Lower lobe of right lung (tissue), 2 donors: ENCODE data around the gene VDAC2. TPM values are rescaled to one million over a fixed set of nuclear protein-coding genes. Genes with fewer than 3 reads are reported as not detected.
"Not testable (repeated sequence)": the region's sequence is repeated elsewhere in the genome, so short reads cannot be mapped to it uniquely, and the experiment has no call there.

ENCODE experiments used
- ATAC-seq, 2 donors: fragments of 200-7000 bp; cut with Tn5 transposase; one replicate each; pipeline ENCODE4 v1.9.1; 2020 to 2022; ENCODE audit warnings: mild to moderate bottlenecking in 2 of 2, moderate library complexity in 2 of 2
- DNase-seq: peaks from one replicate; pipeline ENCODE4 v3.0.0-alpha.2; 2020
- H3K27ac ChIP-seq: fragments of 200-600 bp; one replicate; pipeline ENCODE4 v1.8.0; 2022
- H3K27me3 ChIP-seq: fragments of 200-600 bp; one replicate; pipeline ENCODE4 v1.8.0; 2022; ENCODE audit warnings: low read depth
- H3K36me3 ChIP-seq: fragments of 200-600 bp; one replicate; pipeline ENCODE4 v1.8.0; 2022; ENCODE audit warnings: mild to moderate bottlenecking
- H3K4me1 ChIP-seq: fragments of 200-600 bp; one replicate; pipeline ENCODE4 v1.8.0; 2022
- H3K4me3 ChIP-seq: fragments of 200-600 bp; one replicate; pipeline ENCODE4 v1.8.0; 2022; ENCODE audit warnings: mild to moderate bottlenecking
- H3K9me3 ChIP-seq: fragments of 200-600 bp; one replicate; pipeline ENCODE4 v1.8.0; 2022
- CTCF ChIP-seq: fragments of 200-600 bp; IDR thresholded peaks from one replicate; pipeline ENCODE4 v1.8.0; 2022; ENCODE audit warnings: antibody characterized with exemption, mild to moderate bottlenecking
- intact Hi-C: fragments of 100-400 bp; cut with DNase I; formaldehyde crosslinking; loops from one replicate; pipeline ENCODE4 v1.11.0; 2022
- total RNA-seq: library from RNA; stranded (reverse); fragmentation: NEBNext Ultra II Directional; extraction: Animal tissue kit (Norgen Biotek cat#: 25700); gene quantifications from one replicate; pipeline ENCODE4 v1.2.1, GENCODE V29; 2021
- donor health status: DM: no; HTN: yes; CAD: no; lungs with severe emphysema.

Gene VDAC2
- total RNA-seq, 1 donor from 2014 or later, result 120 TPM

- peaks cover 13% of the 10 kb centered on the region for H3K4me1 ChIP-seq
- no peak for ATAC-seq
- H3K36me3 ChIP-seq, result no peaks in the 10 kb centered on the region
- no peak for TF ChIP-seq CTCF
- no peak overlapping the region for H3K4me3 ChIP-seq
- DNase-seq, result no peak
- no peaks in the 10 kb centered on the region for H3K27me3 ChIP-seq
- no peaks in the 10 kb centered on the region for H3K9me3 ChIP-seq
- H3K27ac ChIP-seq, result no peak overlapping the region
- intact Hi-C loops, result no loop called here
Measured at GRCh38 chr10:75203724-75204123, 6.9 kb upstream of the VDAC2 start.

GRCh38 chr10:75205908-75206307 is 4.7 kb upstream of the VDAC2 start:
- TF ChIP-seq CTCF, result no peak
- Histone ChIP-seq H3K27ac (no peak overlapping the region), H3K36me3 (no peaks in the 10 kb centered on the region), H3K27me3 (no peaks in the 10 kb centered on the region), H3K4me1 (peaks cover 20% of the 10 kb centered on the region), H3K4me3 (no peak overlapping the region), H3K9me3 (no peaks in the 10 kb centered on the region)
- intact Hi-C loops, result no loop called here
- ATAC-seq (no peak), DNase-seq (no peak)

GRCh38 chr10:75206638-75207037 is 4.0 kb upstream of the VDAC2 start:
- H3K9me3 ChIP-seq, H3K36me3 ChIP-seq, ATAC-seq, intact Hi-C loops, DNase-seq, H3K27ac ChIP-seq, H3K4me3 ChIP-seq, H3K27me3 ChIP-seq: not testable (repeated sequence)
- peaks cover 24% of the 10 kb centered on the region for H3K4me1 ChIP-seq

- Histone ChIP-seq H3K27ac (no peak overlapping the region), H3K9me3 (no peaks in the 10 kb centered on the region), H3K27me3 (no peaks in the 10 kb centered on the region), H3K36me3 (peaks cover 3% of the 10 kb centered on the region), H3K4me1 (peaks cover 29% of the 10 kb centered on the region), H3K4me3 (no peak overlapping the region)
- intact Hi-C loops, result no loop called here
- ATAC-seq (no peak), DNase-seq (no peak)
- TF ChIP-seq CTCF, result no peak
Measured at GRCh38 chr10:75207079-75207856, 3.3 kb upstream of the VDAC2 start.

GRCh38 chr10:75207857-75208144 is 2.8 kb upstream of the VDAC2 start:
- Histone ChIP-seq H3K4me3 (no peak overlapping the region), H3K27me3 (no peaks in the 10 kb centered on the region), H3K36me3 (peaks cover 8% of the 10 kb centered on the region), H3K4me1 (peaks cover 29% of the 10 kb centered on the region), H3K9me3 (no peaks in the 10 kb centered on the region), H3K27ac (no peak overlapping the region)
- no peak for ATAC-seq
- intact Hi-C loops, result no loop called here
- DNase-seq, result no peak
- no peak for TF ChIP-seq CTCF

GRCh38 chr10:75208181-75208580 is 2.4 kb upstream of the VDAC2 start:
- Histone ChIP-seq H3K4me3 (no peak overlapping the region), H3K9me3 (no peaks in the 10 kb centered on the region), H3K36me3 (peaks cover 12% of the 10 kb centered on the region), H3K27ac (no peak overlapping the region), H3K4me1 (peaks cover 28% of the 10 kb centered on the region), H3K27me3 (no peaks in the 10 kb centered on the region)
- DNase-seq (no peak), ATAC-seq (no peak)
- TF ChIP-seq CTCF, result no peak
- intact Hi-C loops, result no loop called here
